ENCODE data around the gene ADGRA1.

Gene ADGRA1

DNA sequence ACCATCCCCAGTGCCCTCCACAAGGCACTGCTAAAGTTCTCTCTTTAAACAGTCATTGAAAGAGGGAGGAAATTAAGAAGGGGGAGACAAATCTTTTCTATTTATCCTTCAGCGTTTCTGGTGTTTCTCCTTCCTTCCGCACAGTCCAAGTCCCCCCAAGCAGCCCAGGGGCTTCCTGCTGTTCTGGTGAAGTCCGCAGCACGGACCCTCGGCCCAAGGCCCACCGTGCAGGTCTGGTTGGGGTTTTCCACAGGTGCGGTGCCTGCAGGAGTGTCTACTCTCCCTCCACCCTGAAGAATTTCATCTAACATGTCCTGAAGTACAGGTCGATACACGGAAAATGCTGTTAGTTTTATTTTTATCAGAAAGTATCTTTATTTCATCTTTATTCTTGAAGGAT, 38.2 kb downstream of the ADGRA1 start:
- Histone ChIP-seq H3K27me3 (replicated peaks; ENCODE audit: insufficient read depth, low read length) (peaks cover 5% of the 10 kb centered on the region), H3K4me1 (ENCODE audit: low read length) (no peaks in the 10 kb centered on the region), H3K4me2 (ENCODE audit: low read depth, low read length) (no peak overlapping the region), H3F3A (ENCODE audit: insufficient read depth, low read length) (no peaks in the 10 kb centered on the region), H3K4me3 (ENCODE audit: low read length) (no peak overlapping the region), H3K9me2 (replicated peaks; ENCODE audit: insufficient read depth, low read length) (no peaks in the 10 kb centered on the region), H4K20me1 (ENCODE audit: insufficient read depth, low read length) (no peaks in the 10 kb centered on the region), H3K9ac (ENCODE audit: low read length) (no peak overlapping the region), H3K9me3 (replicated peaks; ENCODE audit: insufficient read depth, low read length) (no peaks in the 10 kb centered on the region), H3K36me3 (replicated peaks; ENCODE audit: insufficient read depth, low read length) (no peaks in the 10 kb centered on the region), H3K79me2 (ENCODE audit: low read length) (no peaks in the 10 kb centered on the region), H3K27ac (ENCODE audit: low read length) (no peak overlapping the region), H2AFZ (ENCODE audit: low read length) (no peak overlapping the region)
- TF ChIP-seq, protein P1, sequence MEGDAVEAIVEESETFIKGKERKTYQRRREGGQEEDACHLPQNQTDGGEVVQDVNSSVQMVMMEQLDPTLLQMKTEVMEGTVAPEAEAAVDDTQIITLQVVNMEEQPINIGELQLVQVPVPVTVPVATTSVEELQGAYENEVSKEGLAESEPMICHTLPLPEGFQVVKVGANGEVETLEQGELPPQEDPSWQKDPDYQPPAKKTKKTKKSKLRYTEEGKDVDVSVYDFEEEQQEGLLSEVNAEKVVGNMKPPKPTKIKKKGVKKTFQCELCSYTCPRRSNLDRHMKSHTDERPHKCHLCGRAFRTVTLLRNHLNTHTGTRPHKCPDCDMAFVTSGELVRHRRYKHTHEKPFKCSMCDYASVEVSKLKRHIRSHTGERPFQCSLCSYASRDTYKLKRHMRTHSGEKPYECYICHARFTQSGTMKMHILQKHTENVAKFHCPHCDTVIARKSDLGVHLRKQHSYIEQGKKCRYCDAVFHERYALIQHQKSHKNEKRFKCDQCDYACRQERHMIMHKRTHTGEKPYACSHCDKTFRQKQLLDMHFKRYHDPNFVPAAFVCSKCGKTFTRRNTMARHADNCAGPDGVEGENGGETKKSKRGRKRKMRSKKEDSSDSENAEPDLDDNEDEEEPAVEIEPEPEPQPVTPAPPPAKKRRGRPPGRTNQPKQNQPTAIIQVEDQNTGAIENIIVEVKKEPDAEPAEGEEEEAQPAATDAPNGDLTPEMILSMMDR (IDR thresholded peaks at IDR 0.05; ENCODE audit: low read length): no peak
- no peak for TF ChIP-seq EZH2phosphoT487 (IDR thresholded peaks at IDR 0.05; ENCODE audit: low read length)
- no peak for TF ChIP-seq EZH2 (optimal IDR thresholded peaks at IDR 0.05; ENCODE audit: low read depth, low read length)
- no peak for DNase-seq

DNA sequence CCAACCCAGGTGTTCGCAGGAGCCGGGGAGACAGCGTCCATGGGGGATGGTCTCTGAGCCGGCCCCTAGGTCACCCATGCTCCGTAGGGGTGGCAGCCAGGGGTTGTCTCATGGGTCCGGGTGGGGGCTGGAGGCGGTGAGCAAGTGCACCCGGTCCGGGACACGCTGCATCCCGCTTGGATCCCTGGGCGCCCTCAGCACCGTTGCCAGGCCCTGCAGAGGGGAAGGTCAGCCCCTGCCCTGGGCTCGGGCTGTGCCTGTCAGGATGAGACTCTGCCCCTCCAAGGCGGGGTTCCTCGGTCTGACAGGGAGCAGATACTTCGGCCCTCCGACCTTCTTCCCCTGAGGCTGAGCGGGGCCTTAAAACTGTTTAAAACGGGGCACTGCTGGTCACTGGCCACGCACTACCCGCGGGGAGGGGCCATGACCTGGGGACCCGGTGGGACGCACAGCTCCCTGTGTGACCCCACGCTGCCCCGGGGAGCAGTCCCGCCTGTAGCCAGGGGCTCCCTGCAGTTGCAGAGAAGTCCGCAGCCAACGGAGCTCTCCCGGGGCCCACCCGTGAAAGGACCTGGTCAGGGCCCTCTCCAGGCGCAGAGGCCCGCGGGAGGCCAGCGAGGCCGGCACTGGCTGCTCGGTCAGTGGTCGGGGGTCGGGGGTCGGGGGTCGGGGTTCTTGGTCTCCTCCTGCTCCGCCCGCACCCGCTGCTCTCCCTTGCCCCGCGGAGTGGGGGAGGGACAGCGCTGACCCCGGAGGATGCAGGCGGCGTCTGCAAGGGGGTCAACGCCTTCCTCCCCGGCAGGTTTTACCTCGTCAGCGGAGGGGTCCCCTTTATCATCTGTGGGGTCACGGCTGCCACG, 38.9 kb downstream of the ADGRA1 start:
- Histone ChIP-seq H3K79me2 (ENCODE audit: low read length) (no peaks in the 10 kb centered on the region), H3K9ac (ENCODE audit: low read length) (no peak overlapping the region), H3K36me3 (replicated peaks; ENCODE audit: insufficient read depth, low read length) (no peaks in the 10 kb centered on the region), H4K20me1 (ENCODE audit: insufficient read depth, low read length) (no peaks in the 10 kb centered on the region), H2AFZ (ENCODE audit: low read length) (no peak overlapping the region), H3K4me3 (ENCODE audit: low read length) (no peak overlapping the region), H3K4me1 (ENCODE audit: low read length) (no peaks in the 10 kb centered on the region), H3K4me2 (ENCODE audit: low read depth, low read length) (no peak overlapping the region), H3F3A (ENCODE audit: insufficient read depth, low read length) (no peaks in the 10 kb centered on the region), H3K9me3 (replicated peaks; ENCODE audit: insufficient read depth, low read length) (no peaks in the 10 kb centered on the region), H3K27ac (ENCODE audit: low read length) (no peak overlapping the region), H3K9me2 (replicated peaks; ENCODE audit: insufficient read depth, low read length) (no peaks in the 10 kb centered on the region), H3K27me3 (replicated peaks; ENCODE audit: insufficient read depth, low read length) (peaks cover 5% of the 10 kb centered on the region)
- no peak for DNase-seq
- TF ChIP-seq EZH2phosphoT487 (IDR thresholded peaks at IDR 0.05; ENCODE audit: low read length): no peak
- TF ChIP-seq EZH2 (optimal IDR thresholded peaks at IDR 0.05; ENCODE audit: low read depth, low read length): no peak
- TF ChIP-seq, protein P1 (IDR thresholded peaks at IDR 0.05; ENCODE audit: low read length): no peak

GRCh38 chr10:133127291-133128125, 39.8 kb downstream of the ADGRA1 start:
- no peaks in the 10 kb centered on the region for H3K9me2 ChIP-seq (replicated peaks; ENCODE audit: insufficient read depth, low read length)
- no peak for DNase-seq
- no peaks in the 10 kb centered on the region for H4K20me1 ChIP-seq (ENCODE audit: insufficient read depth, low read length)
- H3K4me2 ChIP-seq (ENCODE audit: low read depth, low read length): no peak overlapping the region
- no peaks in the 10 kb centered on the region for H3K4me1 ChIP-seq (ENCODE audit: low read length)
- H3K27me3 ChIP-seq (replicated peaks; ENCODE audit: insufficient read depth, low read length): peaks cover 5% of the 10 kb centered on the region
- TF ChIP-seq EZH2phosphoT487 (IDR thresholded peaks at IDR 0.05; ENCODE audit: low read length) (no peak), EZH2 (optimal IDR thresholded peaks at IDR 0.05; ENCODE audit: low read depth, low read length) (no peak)
- TF ChIP-seq, protein P1 (IDR thresholded peaks at IDR 0.05; ENCODE audit: low read length): no peak
- H3K9ac ChIP-seq (ENCODE audit: low read length): no peak overlapping the region
- no peak overlapping the region for H2AFZ ChIP-seq (ENCODE audit: low read length)
- no peak overlapping the region for H3K4me3 ChIP-seq (ENCODE audit: low read length)
- H3K27ac ChIP-seq (ENCODE audit: low read length): no peak overlapping the region
- no peaks in the 10 kb centered on the region for H3K36me3 ChIP-seq (replicated peaks; ENCODE audit: insufficient read depth, low read length)
- no peaks in the 10 kb centered on the region for H3F3A ChIP-seq (ENCODE audit: insufficient read depth, low read length)
- no peaks in the 10 kb centered on the region for H3K79me2 ChIP-seq (ENCODE audit: low read length)
- H3K9me3 ChIP-seq (replicated peaks; ENCODE audit: insufficient read depth, low read length): no peaks in the 10 kb centered on the region

Data from MM.1S (cell line).